GM18508 (cell line): ENCODE measurements around the gene PZP.
"Not testable (repeated sequence)": the region's sequence is repeated elsewhere in the genome, so short reads cannot be mapped to it uniquely, and the experiment has no call there.

Experiments
- ATAC-seq: cut with Tn5 transposase; IDR thresholded peaks from one replicate; pipeline ENCODE4 v1.9.1; 2021; ENCODE audit warnings: moderate number of reproducible peaks; ENCODE audit not compliant: insufficient read depth, unreplicated experiment

PZP gene

DNA sequence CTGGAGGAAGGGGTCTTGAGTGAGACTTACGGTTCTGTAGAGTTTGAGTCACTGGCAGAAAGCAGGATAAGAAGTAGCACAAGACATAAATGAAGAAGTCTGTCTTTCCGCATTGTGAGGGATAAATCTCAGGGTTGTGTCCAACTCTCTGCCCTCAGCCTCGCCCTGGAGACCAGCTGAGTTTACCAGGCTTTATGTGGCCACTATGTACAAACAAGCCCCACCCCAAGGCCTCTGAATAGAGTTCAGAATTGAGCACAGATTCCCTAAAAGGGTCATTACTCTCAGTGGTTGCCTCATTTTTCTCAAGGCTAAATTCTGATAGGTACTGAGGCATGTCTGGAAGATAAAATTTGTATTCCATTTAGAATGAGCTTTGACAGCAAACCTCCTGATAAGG lies at the start of gene PZP:
Gene PZP, minus strand, starts transcription at position 167 of the 400 bp plus-strand sequence. Its CDS starts 54 bp downstream, at position 113.
- no peak for ATAC-seq

- ATAC-seq: no peak
Observed at GRCh38 chr12:9256758-9257405, 48.7 kb upstream of the PZP start.

GRCh38 chr12:9256341-9256740 lies 48.1 kb upstream of the PZP start:
- ATAC-seq: no peak

DNA sequence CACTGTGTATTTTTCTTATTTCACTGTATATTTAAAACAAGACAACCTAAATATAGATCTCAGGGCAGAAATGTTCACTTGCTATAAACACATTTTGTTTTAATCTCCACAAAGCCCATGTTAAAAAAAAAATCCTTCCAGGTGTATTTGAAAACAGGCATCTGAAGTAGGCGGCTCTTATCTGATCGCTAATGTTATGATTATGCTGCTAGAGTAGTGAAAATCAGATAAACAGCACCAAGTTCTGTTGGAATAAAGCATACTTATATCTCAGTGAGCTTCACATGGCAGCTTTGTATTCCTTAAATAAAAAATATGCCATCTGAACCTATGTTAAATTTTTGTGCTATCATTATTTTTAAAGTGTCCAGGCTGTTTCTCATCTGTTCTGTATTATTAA lies 47.6 kb upstream of the PZP start:
- ATAC-seq: no peak

GRCh38 chr12:9253464-9253863 lies 45.3 kb upstream of the PZP start:
- no peak for ATAC-seq

GRCh38 chr12:9252791-9253190 lies 44.6 kb upstream of the PZP start:
- not testable (repeated sequence) for ATAC-seq

- ATAC-seq: no peak
Observed at GRCh38 chr12:9252256-9252655, 44.1 kb upstream of the PZP start.

GRCh38 chr12:9248435-9248834 lies 40.2 kb upstream of the PZP start:
- ATAC-seq: no peak

- no peak for ATAC-seq
Observed at GRCh38 chr12:9244894-9245293, 36.7 kb upstream of the PZP start.

DNA sequence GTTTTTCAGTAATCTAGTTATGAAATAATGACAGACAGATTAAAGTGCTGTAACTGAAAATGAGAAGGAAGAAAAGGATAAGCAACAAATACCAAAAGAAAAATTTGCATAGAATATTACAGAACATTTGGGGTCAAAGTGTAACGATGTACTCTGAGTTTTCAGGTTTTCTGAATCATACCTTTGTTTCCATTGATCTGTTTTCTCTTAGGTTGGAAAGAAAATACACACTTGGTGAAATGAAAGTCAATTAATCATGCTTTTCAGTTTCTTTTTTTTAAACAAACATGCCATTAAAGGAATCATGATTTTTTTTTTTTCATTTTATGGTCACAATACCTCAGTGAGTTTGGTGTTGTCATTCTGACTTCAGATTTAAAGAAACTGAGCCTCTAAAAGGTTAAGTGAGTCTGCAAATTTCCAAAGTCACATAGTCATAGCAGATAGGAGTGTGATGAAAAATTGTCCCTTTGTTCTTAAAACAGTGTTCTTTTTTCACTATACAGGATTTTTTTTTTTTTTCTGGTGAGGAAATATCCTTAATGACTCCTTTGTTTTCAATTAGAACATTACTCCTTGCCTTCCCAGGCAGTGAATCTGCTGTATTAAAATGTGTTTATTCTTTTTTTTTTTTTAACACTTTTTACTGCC lies 35.9 kb upstream of the PZP start:
- ATAC-seq: no peak

- no peak for ATAC-seq
Observed at GRCh38 chr12:9241301-9241700, 33.1 kb upstream of the PZP start.

- no peak for ATAC-seq
Observed at GRCh38 chr12:9240776-9241175, 32.6 kb upstream of the PZP start.

GRCh38 chr12:9240004-9240635 lies 31.9 kb upstream of the PZP start:
- not testable (repeated sequence) for ATAC-seq

DNA sequence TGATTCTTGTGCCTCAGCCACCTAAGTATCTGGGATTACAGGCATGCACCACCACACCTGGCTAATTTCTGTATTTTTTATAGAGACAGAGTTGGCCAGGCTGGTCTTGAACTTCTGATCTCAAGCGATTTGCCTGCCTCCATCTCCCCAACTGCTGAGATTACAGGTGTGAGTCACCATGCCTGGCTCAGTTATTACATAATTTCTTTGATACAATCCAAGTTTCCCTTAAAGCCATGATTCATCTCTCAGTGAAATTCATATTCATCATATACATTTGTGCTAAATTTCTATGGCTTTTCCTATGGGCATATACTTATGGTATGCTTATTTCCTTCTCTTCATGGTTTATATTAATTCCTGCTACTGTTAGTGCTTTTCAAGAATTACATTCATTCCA lies 29.1 kb upstream of the PZP start:
- no peak for ATAC-seq

GRCh38 chr12:9235519-9235918 lies 27.3 kb upstream of the PZP start:
- ATAC-seq: no peak

GRCh38 chr12:9227950-9228349 lies 19.8 kb upstream of the PZP start:
- ATAC-seq: no peak

DNA sequence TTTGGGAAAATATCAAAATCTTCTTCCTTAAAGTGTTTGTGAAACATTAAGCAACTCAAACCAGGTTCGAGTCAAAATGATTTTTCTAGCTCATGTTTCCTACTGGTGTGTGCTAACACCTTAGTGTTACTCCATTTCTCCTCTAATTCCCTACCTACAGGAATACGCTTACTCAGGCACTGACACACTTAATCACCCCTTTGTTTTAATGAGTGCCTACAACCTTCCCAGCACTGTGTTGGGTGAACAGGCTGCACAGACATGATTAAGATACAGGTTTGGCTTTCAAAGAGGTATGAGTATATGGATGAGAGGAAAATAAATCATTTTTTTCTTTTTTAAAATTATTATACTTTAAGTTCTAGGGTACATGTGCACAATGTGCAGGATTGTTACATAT lies 15.6 kb upstream of the PZP start:
- no peak for ATAC-seq

GRCh38 chr12:9221483-9221882 lies 13.3 kb upstream of the PZP start:
- no peak for ATAC-seq

DNA sequence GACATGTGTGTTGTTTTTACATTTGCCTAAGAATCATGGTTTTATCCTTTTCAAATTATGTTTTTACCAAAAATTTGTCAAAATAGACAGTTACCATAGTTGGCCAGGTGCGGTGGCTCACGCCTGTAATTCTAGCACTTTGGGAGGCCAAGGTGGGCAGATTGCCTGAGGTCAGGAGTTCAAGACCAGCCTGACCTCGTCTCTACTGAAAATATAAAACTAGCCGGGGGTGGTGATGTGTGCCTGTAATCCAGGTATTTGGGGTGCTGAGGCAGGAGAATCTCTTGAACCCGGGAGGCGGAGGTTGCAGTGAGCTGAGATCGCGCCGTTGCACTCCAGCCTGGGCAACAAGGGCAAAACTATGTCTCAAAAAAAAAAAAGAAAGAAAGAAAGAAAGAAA lies 12.8 kb upstream of the PZP start:
- ATAC-seq: not testable (repeated sequence)

DNA sequence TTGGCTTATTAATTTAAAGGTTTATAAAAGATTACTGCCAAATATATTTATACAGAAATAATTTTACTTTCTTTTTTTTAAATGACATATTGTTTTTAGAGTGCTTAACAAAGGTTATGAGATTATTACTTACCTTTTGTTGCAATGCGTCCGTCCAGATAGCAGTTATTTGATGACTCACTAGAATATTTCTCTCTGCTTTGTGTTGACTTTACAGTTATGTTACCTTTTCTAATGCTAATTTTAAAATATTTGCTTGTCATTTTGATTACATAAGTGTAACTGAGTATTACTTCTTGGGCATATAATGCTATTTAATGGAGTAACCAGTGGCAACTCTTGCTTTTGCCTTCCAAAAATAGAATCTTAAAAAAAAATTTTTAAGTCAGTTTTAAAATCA lies 6.3 kb upstream of the PZP start:
- no peak for ATAC-seq

GRCh38 chr12:9211687-9212086 lies 3.5 kb upstream of the PZP start:
- no peak for ATAC-seq

DNA sequence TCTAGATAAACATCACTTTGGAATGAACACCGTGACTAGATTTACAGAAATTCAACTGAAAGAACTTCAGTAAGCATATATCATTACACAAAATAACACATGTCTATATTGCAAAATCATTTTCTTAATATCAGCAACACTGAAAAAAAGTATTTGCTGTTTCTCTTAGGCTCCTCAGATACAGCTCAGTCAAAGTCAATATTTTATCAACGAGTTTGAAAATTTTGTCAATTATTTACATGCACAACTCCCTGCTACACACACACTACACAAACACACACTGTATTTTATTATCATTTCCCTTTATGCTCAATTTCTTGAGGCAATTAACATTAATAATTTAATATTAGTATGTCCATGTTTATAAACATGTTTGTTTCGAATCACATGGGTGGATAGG lies 3.8 kb downstream of the PZP start:
- ATAC-seq: no peak
